ENCODE results near the gene ST6GALNAC1. TPM values are rescaled to one million over a fixed set of nuclear protein-coding genes. Genes with fewer than 3 reads are reported as not detected.
A peak's percentile ranks its signal among the peaks of the same experiment; 100 is the strongest.

The ST6GALNAC1 gene
- total and polyA plus RNA-seq, 2 of the 13 experiments (the other 11 are each of a cell fraction or from before 2014, with no cell fraction given): not detected

DNA sequence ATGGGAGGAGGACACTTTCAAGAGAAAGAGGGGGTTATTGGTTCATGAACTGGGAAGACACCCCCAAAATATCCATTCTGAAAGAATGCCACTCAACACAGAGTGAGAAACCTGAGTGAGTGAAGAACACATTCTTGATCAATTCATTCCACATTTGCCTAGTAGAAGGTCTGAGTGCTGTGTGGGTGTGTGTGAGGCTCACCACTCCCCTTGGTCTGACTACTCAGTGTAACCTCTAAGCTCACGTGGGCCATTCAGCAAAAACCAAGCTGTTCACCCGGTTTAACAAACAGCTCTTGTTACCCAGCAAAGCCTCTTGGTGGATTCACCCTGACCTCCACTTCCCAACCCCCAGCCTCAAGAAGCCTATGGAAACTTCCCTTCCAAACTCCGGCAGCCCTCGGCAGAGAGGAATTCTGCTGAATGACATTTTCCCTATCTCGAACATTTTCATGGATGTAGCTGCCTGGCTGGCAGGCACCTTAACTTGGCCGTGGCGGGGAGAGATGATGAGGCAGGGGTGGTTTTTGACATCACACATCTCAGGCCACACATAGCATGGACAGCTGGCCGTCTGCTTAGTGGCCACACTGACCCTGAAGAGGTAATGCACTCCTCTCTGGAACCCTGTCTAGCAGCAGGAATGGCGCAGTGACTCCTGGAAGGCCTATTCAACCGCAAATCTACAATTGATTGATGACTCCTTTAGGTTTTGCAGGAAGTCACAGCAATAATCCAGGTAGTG lies 11.6 kb downstream of the ST6GALNAC1 start:
- Histone ChIP-seq H4K20me1 (ENCODE audit: insufficient read depth, low read length) (no peaks in the 10 kb centered on the region), H3K4me1 (ENCODE audit: insufficient read depth, low read length) (peaks cover 54% of the 10 kb centered on the region), H3K4me2 (ENCODE audit: low read depth, low read length) (no peak overlapping the region), H3K9ac (ENCODE audit: insufficient read depth, low read depth, low read length) (no peak overlapping the region), H2AFZ (ENCODE audit: low read length) (no peak overlapping the region), H3K9me3 (ENCODE audit: low read length) (no peaks in the 10 kb centered on the region), H3K27ac (ENCODE audit: extremely low read length, insufficient read depth, low read length) (no peak overlapping the region), H3K79me2 (ENCODE audit: insufficient read depth, low read length) (no peaks in the 10 kb centered on the region), H3K36me3 (replicated peaks in 1 of 2; ENCODE audit: control insufficient read depth in 1 of 2, insufficient read depth in 2 of 2, low read length in 2 of 2) (no peaks in the 10 kb centered on the region), H3K4me3 (replicated peaks in 1 of 3; ENCODE audit: insufficient read depth in 1 of 3, low read depth in 2 of 3, low read length in 3 of 3) (no peak overlapping the region), H3K27me3 (ENCODE audit: control insufficient read depth in 1 of 2, insufficient read depth in 2 of 2, low read length in 2 of 2) (peaks cover 0 to 2% of the 10 kb centered on the region in 2 experiments; a peak in 1 of 5 replicates)
- CTCF ChIA-PET (ENCODE audit: low intra/inter-chr PET ratio, low total read pairs): no interaction called here
- POLR2A ChIA-PET: interaction anchor here (2.0 kb wide), 1 partner anchor 39 kb away, joined by 8 read pairs; no protein-coding TSS in a partner anchor
- DNase-seq (ENCODE audit: low spot score) (no peak), FAIRE-seq (no peak), ATAC-seq (peak; percentile 19; the same call in 1 of the 3 replicates)
- BruUV-seq (replicated peaks): no TSS peak
- in situ Hi-C loops (cut with HindIII; ENCODE audit: extremely low pct_ligation_motif_present, low pct_unique_long_range_greater_than_20kb) (no loop called here), intact Hi-C loops (cut with micrococcal nuclease; ENCODE audit: unreplicated experiment) (no loop called here)
- WGBS (ENCODE audit: low lambda C conversion rate): 57% methylated on average over 10 of the region's 10 CpGs
- TF ChIP-seq TGIF2 (CRISPR knock-in tag; IDR thresholded peaks at IDR 0.05): no peak
- no peak for TF ChIP-seq KLF13 (CRISPR knock-in tag; IDR thresholded peaks at IDR 0.05)
- no peak for TF ChIP-seq SSRP1 (CRISPR knock-in tag; IDR thresholded peaks at IDR 0.05)
- no peak for TF ChIP-seq CCDC6 (CRISPR knock-in tag; IDR thresholded peaks at IDR 0.05)
- no peak for TF ChIP-seq MYC (CRISPR knock-in tag; IDR thresholded peaks at IDR 0.05; ENCODE audit: borderline replicate concordance)
- TF ChIP-seq ZNF232 (CRISPR knock-in tag; IDR thresholded peaks at IDR 0.05; ENCODE audit: borderline replicate concordance): no peak
- TF ChIP-seq ZNF547 (CRISPR knock-in tag; IDR thresholded peaks at IDR 0.05): no peak
- TF ChIP-seq NCOA1 (CRISPR knock-in tag; IDR thresholded peaks at IDR 0.05): no peak
- no peak for TF ChIP-seq ZNF317 (CRISPR knock-in tag; IDR thresholded peaks at IDR 0.05)
- no peak for TF ChIP-seq HOXA9 (CRISPR knock-in tag; IDR thresholded peaks at IDR 0.05; ENCODE audit: borderline replicate concordance)
- TF ChIP-seq ZNF768 (CRISPR knock-in tag; IDR thresholded peaks at IDR 0.05): no peak
- no peak for TF ChIP-seq ZMAT5 (CRISPR knock-in tag; IDR thresholded peaks at IDR 0.05; ENCODE audit: borderline replicate concordance, low read depth)
- TF ChIP-seq, protein P1, sequence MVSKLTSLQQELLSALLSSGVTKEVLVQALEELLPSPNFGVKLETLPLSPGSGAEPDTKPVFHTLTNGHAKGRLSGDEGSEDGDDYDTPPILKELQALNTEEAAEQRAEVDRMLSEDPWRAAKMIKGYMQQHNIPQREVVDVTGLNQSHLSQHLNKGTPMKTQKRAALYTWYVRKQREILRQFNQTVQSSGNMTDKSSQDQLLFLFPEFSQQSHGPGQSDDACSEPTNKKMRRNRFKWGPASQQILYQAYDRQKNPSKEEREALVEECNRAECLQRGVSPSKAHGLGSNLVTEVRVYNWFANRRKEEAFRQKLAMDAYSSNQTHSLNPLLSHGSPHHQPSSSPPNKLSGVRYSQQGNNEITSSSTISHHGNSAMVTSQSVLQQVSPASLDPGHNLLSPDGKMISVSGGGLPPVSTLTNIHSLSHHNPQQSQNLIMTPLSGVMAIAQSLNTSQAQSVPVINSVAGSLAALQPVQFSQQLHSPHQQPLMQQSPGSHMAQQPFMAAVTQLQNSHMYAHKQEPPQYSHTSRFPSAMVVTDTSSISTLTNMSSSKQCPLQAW (CRISPR knock-in tag; IDR thresholded peaks at IDR 0.05): no peak
- no peak for TF ChIP-seq RARG (CRISPR knock-in tag; IDR thresholded peaks at IDR 0.05; ENCODE audit: low read depth)
- TF ChIP-seq ZNF784 (CRISPR knock-in tag; IDR thresholded peaks at IDR 0.05; ENCODE audit: borderline replicate concordance): no peak
- TF ChIP-seq ZNF646 (CRISPR knock-in tag; IDR thresholded peaks at IDR 0.05): no peak

All from HepG2 (cell line).